Testis (tissue), 2 donors: ENCODE data around the gene SND1.

Source experiments
- POLR2A ChIP-seq: fragments of 450-650 bp; IDR thresholded peaks from one replicate; pipeline ENCODE4 v1.6.1; 2017; ENCODE audit warnings: antibody characterized with exemption, mild to moderate bottlenecking, moderate library complexity
- TF ChIP-seq, protein P1 (sequence below), 3 experiments: fragments of 450-650 bp in 2 of 3; fragments of 200-600 bp in 1 of 3; sonication (generic) in 1 of 3; IDR thresholded peaks; one replicate each; pipeline ENCODE4 v1.5.1; 2016 to 2019; ENCODE audit warnings: antibody characterized with exemption in 3 of 3, mild to moderate bottlenecking in 2 of 3, moderate library complexity in 1 of 3

DNA sequence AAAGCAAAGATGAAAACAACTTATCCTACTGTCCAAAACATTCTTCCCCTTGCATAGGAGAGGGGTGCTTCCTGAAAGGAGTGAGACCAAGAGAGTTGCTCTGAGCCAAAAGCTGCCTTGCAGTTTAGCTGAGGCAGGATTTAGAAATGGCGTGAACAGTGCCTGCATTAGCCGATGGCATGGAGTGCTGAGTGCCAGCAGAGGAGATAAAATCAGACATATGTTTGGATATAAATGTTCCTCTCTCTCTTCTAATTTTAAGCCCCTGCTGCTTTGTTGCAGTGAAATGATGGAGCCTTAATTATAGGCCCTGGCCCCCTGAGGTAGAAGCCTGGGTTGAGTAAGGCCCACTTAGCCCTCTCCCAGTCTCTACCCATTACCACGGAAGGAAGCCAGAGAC, 372.2 kb downstream of the SND1 start:
- TF ChIP-seq, protein P1, sequence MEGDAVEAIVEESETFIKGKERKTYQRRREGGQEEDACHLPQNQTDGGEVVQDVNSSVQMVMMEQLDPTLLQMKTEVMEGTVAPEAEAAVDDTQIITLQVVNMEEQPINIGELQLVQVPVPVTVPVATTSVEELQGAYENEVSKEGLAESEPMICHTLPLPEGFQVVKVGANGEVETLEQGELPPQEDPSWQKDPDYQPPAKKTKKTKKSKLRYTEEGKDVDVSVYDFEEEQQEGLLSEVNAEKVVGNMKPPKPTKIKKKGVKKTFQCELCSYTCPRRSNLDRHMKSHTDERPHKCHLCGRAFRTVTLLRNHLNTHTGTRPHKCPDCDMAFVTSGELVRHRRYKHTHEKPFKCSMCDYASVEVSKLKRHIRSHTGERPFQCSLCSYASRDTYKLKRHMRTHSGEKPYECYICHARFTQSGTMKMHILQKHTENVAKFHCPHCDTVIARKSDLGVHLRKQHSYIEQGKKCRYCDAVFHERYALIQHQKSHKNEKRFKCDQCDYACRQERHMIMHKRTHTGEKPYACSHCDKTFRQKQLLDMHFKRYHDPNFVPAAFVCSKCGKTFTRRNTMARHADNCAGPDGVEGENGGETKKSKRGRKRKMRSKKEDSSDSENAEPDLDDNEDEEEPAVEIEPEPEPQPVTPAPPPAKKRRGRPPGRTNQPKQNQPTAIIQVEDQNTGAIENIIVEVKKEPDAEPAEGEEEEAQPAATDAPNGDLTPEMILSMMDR (IDR thresholded peaks at IDR 0.05): no peak
- TF ChIP-seq POLR2A: no peak
